ENCODE results near the gene CAPN14.

GRCh38 chr2:31258351-31258750 is 41.0 kb upstream of the CAPN14 start:
- TF ChIP-seq CTCF (IDR thresholded peaks at IDR 0.05) (no peak), ZFX (IDR thresholded peaks at IDR 0.05; ENCODE audit: borderline replicate concordance) (no peak)

All from 22Rv1 (cell line).